Adrenal gland (tissue), 12 donors: ENCODE results near the gene CCDC175. TPM values are rescaled to one million over a fixed set of nuclear protein-coding genes. Genes with fewer than 3 reads are reported as not detected.
A peak's percentile ranks its signal among the peaks of the same experiment; 100 is the strongest.

Experiments used
- DNase-seq, 7 donors: peaks; one replicate each; pipeline ENCODE4 v3.0.0-alpha.2; 2019 to 2020
- H3K27ac ChIP-seq, 5 donors: fragments of 200-600 bp; sonication (generic) in 4 of 5; 1 replicate in 3 of 5; 2 replicates in 2 of 5; pipeline versions ENCODE4 v1.5.1 to v1.8.0; 2016 to 2020; ENCODE audit warnings: mild to moderate bottlenecking in 1 of 5
- H3K27me3 ChIP-seq: fragments of 200-600 bp; 2 replicates; pipeline ENCODE4 v1.8.0; 2021
- H3K36me3 ChIP-seq, 2 donors: fragments of 200-600 bp; replicated peaks in 1 of 2; 1 replicate in 1 of 2; 2 replicates in 1 of 2; pipeline versions ENCODE4 v1.5.1 to v1.8.0; 2018 to 2022
- H3K4me1 ChIP-seq, 2 donors: fragments of 200-600 bp; replicated peaks in 1 of 2; 1 replicate in 1 of 2; 2 replicates in 1 of 2; pipeline versions ENCODE4 v1.5.1 to v1.8.0; 2018 to 2021
- H3K4me3 ChIP-seq, 4 donors: fragments of 200-600 bp; sonication (generic) in 3 of 4; one replicate each; pipeline ENCODE4 v1.5.1; 2016 to 2018
- H3K9me3 ChIP-seq, 3 donors: fragments of 200-600 bp; sonication (generic) in 1 of 3; replicated peaks in 1 of 3; 1 replicate in 2 of 3; 2 replicates in 1 of 3; pipeline versions ENCODE4 v1.5.1 to v1.8.0; 2016 to 2021
- CTCF ChIP-seq, 6 experiments: fragments of 450-650 bp in 4 of 6; fragments of 200-600 bp in 2 of 6; sonication (generic) in 1 of 6; IDR thresholded peaks; 1 replicate in 5 of 6; 2 replicates in 1 of 6; pipeline versions ENCODE4 v1.5.1 to v1.8.0; 2016 to 2021; ENCODE audit warnings: antibody characterized with exemption in 6 of 6, mild to moderate bottlenecking in 2 of 6, moderate library complexity in 1 of 6
- POLR2A ChIP-seq, 2 donors: fragments of 450-650 bp; IDR thresholded peaks; one replicate each; pipeline ENCODE4 v1.6.1; 2017; ENCODE audit warnings: antibody characterized with exemption in 2 of 2, mild to moderate bottlenecking in 2 of 2, moderate library complexity in 1 of 2
- WGBS, 4 donors: extraction: QIAGEN DNeasy Blood & Tissue Kit in 2 of 4; methylation state at CpG; one replicate each; pipeline versions ENCODE4 v1.1.5 to v1.1.7; 2013 to 2017; 5-methylcytosine and 5-hydroxymethylcytosine counted together
- intact Hi-C, 2 donors: fragments of 100-400 bp; cut with DNase I; formaldehyde crosslinking; loops; one replicate each; pipeline versions ENCODE4 v1.14.1 to v1.15.0; 2022 to 2023
- polyA plus RNA-seq, 3 donors: library from polyadenylated mRNA; stranded (reverse); fragments of 200-250 nt in 2 of 3; fragments of 350-450 nt in 1 of 3; fragmentation: Illumina TruSeq in 1 of 3; extraction: RNeasy Lipid Tissue Mini Kit (QIAGEN cat#74804) in 1 of 3; gene quantifications; one replicate each; pipeline ENCODE4 v1.2.3, GENCODE V29; 2013 to 2014
- total RNA-seq, 9 donors: library from RNA; depleted of rRNA in 4 of 9; stranded (reverse); fragments of >200 nt in 4 of 9; fragments of 120-200 nt in 1 of 9; fragmentation: NEBNext Ultra II Directional in 1 of 9; extraction: Animal tissue kit (Norgen Biotek cat#: 25700) in 1 of 9; gene quantifications; one replicate each; pipeline versions ENCODE4 v1.1.0 to v1.2.4, GENCODE V29; 2013 to 2023
- donor health status: healthy with polysubstance abuse.
- donor health status: Bipolar disorder and iron deficiency.
- donor health status: DM: yes; HTN: yes; CAD: no.
- donor health status: DM: no; HTN: no; CAD: no.
- donor health status: DM: no; HTN: no; CAD: no.
- donor health status: DM: yes; HTN: yes; CAD: no.

Gene CCDC175
- total and polyA plus RNA-seq, 12 donors = 0.49 to 0.77 TPM; not detected in 10

- no peak for TF ChIP-seq POLR2A (IDR thresholded peaks at IDR 0.05)
- no peak for TF ChIP-seq CTCF (IDR thresholded peaks at IDR 0.05)
- Histone ChIP-seq H3K27me3 (no peaks in the 10 kb centered on the region), H3K4me1 (peaks cover 0 to 10% of the 10 kb centered on the region in 2 donors), H3K27ac (no peak overlapping the region), H3K36me3 (peaks cover 0 to 50% of the 10 kb centered on the region in 2 donors), H3K9me3 (no peaks in the 10 kb centered on the region), H3K4me3 (no peak overlapping the region)
- DNase-seq = no peak
- 75 to 89% (median 80%) methylated on average over 1 of the region's 1 CpG for WGBS, 4 donors
- intact Hi-C loops = no loop called here
These were observed 84.2 kb downstream of the CCDC175 start for GRCh38 chr14:59492384-59492783.

GRCh38 chr14:59490756-59491155 lies 85.9 kb downstream of the CCDC175 start:
- 84 to 97% (median 88%) methylated on average over 3 of the region's 3 CpGs for WGBS, 4 donors
- peaks cover 0 to 46% of the 10 kb centered on the region in 2 donors for H3K36me3 ChIP-seq
- no peaks in the 10 kb centered on the region for H3K27me3 ChIP-seq
- intact Hi-C loops = no loop called here
- H3K27ac ChIP-seq = no peak overlapping the region
- H3K9me3 ChIP-seq = no peaks in the 10 kb centered on the region
- no peak overlapping the region for H3K4me3 ChIP-seq
- H3K4me1 ChIP-seq = peaks cover 0 to 26% of the 10 kb centered on the region in 2 donors
- no peak for TF ChIP-seq CTCF (IDR thresholded peaks at IDR 0.05)
- TF ChIP-seq POLR2A (IDR thresholded peaks at IDR 0.05) = no peak
- no peak for DNase-seq

GRCh38 chr14:59484639-59485175 lies 91.9 kb downstream of the CCDC175 start:
- peak overlapping the region; percentile 19 to 89 (median 77) for H3K4me3 ChIP-seq
- H3K9me3 ChIP-seq = no peaks in the 10 kb centered on the region
- no peaks in the 10 kb centered on the region for H3K27me3 ChIP-seq
- no peak for DNase-seq
- H3K4me1 ChIP-seq = peaks cover 29 to 72% of the 10 kb centered on the region in 2 donors
- intact Hi-C loops = no loop called here
- WGBS, 4 donors = 0% methylated on average over 20 to 32 of the region's 32 CpGs
- peak overlapping the region in 4 of 5 donors; percentile 80 to 97 (median 95) for H3K27ac ChIP-seq
- peaks cover 0 to 23% of the 10 kb centered on the region in 2 donors for H3K36me3 ChIP-seq
- TF ChIP-seq CTCF (IDR thresholded peaks at IDR 0.05) = no peak
- no peak for TF ChIP-seq POLR2A (IDR thresholded peaks at IDR 0.05)

GRCh38 chr14:59483819-59484638 lies 92.6 kb downstream of the CCDC175 start, which contains the start of the genes JKAMP and L3HYPDH:
Gene JKAMP (plus strand): TSS chr14:59484517. CDS start chr14:59484590, 73 bp downstream.
Gene L3HYPDH (minus strand): TSS chr14:59484408. CDS start chr14:59484316, 92 bp downstream.
- Histone ChIP-seq H3K4me1 (peaks cover 29 to 75% of the 10 kb centered on the region in 2 donors), H3K27me3 (no peaks in the 10 kb centered on the region), H3K9me3 (no peaks in the 10 kb centered on the region), H3K36me3 (peaks cover 0 to 17% of the 10 kb centered on the region in 2 donors), H3K4me3 (peak within 1 kb of the TSS; percentile 19 to 89 (median 77)), H3K27ac (peak within 1 kb of the TSS; percentile 64 to 97 (median 95))
- WGBS, 4 donors = 0 to 1% (median 0%) methylated on average over 5 to 92 of the region's 92 CpGs
- intact Hi-C loops = no loop called here
- DNase-seq = peak; percentile 97 to 99 (median 98)
- TF ChIP-seq POLR2A (IDR thresholded peaks at IDR 0.05) (peak; percentile 74 to 80), CTCF (IDR thresholded peaks at IDR 0.05) (peak; percentile 25 to 66 (median 61))
